Tibial nerve (tissue), 4 donors: ENCODE results near the gene OGFR. TPM values are rescaled to one million over a fixed set of nuclear protein-coding genes. Genes with fewer than 3 reads are reported as not detected.

Experiments used
- DNase-seq, 2 donors: peaks; one replicate each; pipeline ENCODE4 v3.0.0-alpha.2; 2019; ENCODE audit warnings: low spot score in 2 of 2
- H3K27ac ChIP-seq, 4 donors: fragments of 200-600 bp; sonication (generic) in 3 of 4; one replicate each; pipeline ENCODE4 v1.5.1; 2017 to 2019; ENCODE audit warnings: mild to moderate bottlenecking in 1 of 4
- H3K27me3 ChIP-seq, 2 donors: fragments of 200-600 bp; sonication (generic) in 1 of 2; one replicate each; pipeline versions ENCODE4 v1.5.1 to v1.6.0; 2017 to 2019
- H3K36me3 ChIP-seq, 3 donors: fragments of 200-600 bp; sonication (generic); one replicate each; pipeline ENCODE4 v1.5.1; 2018 to 2019
- H3K4me1 ChIP-seq, 4 donors: fragments of 200-600 bp; sonication (generic) in 3 of 4; one replicate each; pipeline ENCODE4 v1.5.1; 2017 to 2019
- H3K4me3 ChIP-seq, 4 donors: fragments of 200-600 bp; sonication (generic) in 3 of 4; one replicate each; pipeline ENCODE4 v1.5.1; 2017 to 2019; ENCODE audit warnings: mild to moderate bottlenecking in 1 of 4, moderate library complexity in 1 of 4
- H3K9me3 ChIP-seq, 4 donors: fragments of 200-600 bp; sonication (generic) in 3 of 4; one replicate each; pipeline ENCODE4 v1.5.1; 2017 to 2019
- CTCF ChIP-seq, 5 experiments: fragments of 200-600 bp in 3 of 5; fragments of 450-650 bp in 2 of 5; sonication (generic) in 3 of 5; IDR thresholded peaks; one replicate each; pipeline ENCODE4 v1.5.1; 2016 to 2019; ENCODE audit warnings: antibody characterized with exemption in 5 of 5, mild to moderate bottlenecking in 3 of 5, moderate library complexity in 2 of 5
- EP300 ChIP-seq, 2 donors: sonication (generic); formaldehyde crosslinking; IDR thresholded peaks; one replicate each; pipeline ENCODE4 v1.6.1; 2017; ENCODE audit warnings: antibody characterized with exemption in 2 of 2, mild to moderate bottlenecking in 1 of 2
- POLR2A ChIP-seq, 2 donors: fragments of 450-650 bp; IDR thresholded peaks; one replicate each; pipeline ENCODE4 v1.6.1; 2017; ENCODE audit warnings: antibody characterized with exemption in 2 of 2, mild to moderate bottlenecking in 2 of 2, moderate library complexity in 2 of 2
- WGBS, 2 donors: methylation state at CpG; one replicate each; pipeline ENCODE4 v1.1.5; 2018; 5-methylcytosine and 5-hydroxymethylcytosine counted together
- total RNA-seq, 4 donors: library from RNA; depleted of rRNA; stranded (reverse); fragments of >200 nt; gene quantifications; one replicate each; pipeline ENCODE4 v1.1.0, GENCODE V29; 2016

Gene OGFR
- total RNA-seq, 4 donors from 2014 or later = 67.1 to 108 (median 80.8) TPM

GRCh38 chr20:62772990-62773844, 31.4 kb upstream of the OGFR start:
- H3K27ac ChIP-seq = no peak overlapping the region
- 40 to 49% methylated on average over 19 of the region's 19 CpGs for WGBS, 2 donors
- H3K4me3 ChIP-seq = no peak overlapping the region
- DNase-seq = no peak
- peaks cover 0 to 30% of the 10 kb centered on the region in 2 donors for H3K27me3 ChIP-seq
- TF ChIP-seq EP300 (IDR thresholded peaks at IDR 0.05) = no peak
- no peak for TF ChIP-seq CTCF (IDR thresholded peaks at IDR 0.05)
- no peak for TF ChIP-seq POLR2A (IDR thresholded peaks at IDR 0.05)
- H3K4me1 ChIP-seq = peaks cover 0 to 12% (median 4%) of the 10 kb centered on the region in 4 donors
- no peaks in the 10 kb centered on the region for H3K9me3 ChIP-seq
- no peaks in the 10 kb centered on the region for H3K36me3 ChIP-seq

- TF ChIP-seq CTCF (IDR thresholded peaks at IDR 0.05) = no peak
- TF ChIP-seq POLR2A (IDR thresholded peaks at IDR 0.05) = no peak
- TF ChIP-seq EP300 (IDR thresholded peaks at IDR 0.05) = no peak
- Histone ChIP-seq H3K36me3 (no peaks in the 10 kb centered on the region), H3K27ac (no peak overlapping the region), H3K4me3 (no peak overlapping the region), H3K9me3 (no peaks in the 10 kb centered on the region), H3K27me3 (peaks cover 0 to 23% of the 10 kb centered on the region in 2 donors), H3K4me1 (peaks cover 0 to 12% (median 0%) of the 10 kb centered on the region in 4 donors)
- WGBS, 2 donors = 78 to 80% methylated on average over 29 of the region's 29 CpGs
- DNase-seq = no peak
These were observed 30.6 kb upstream of the OGFR start for GRCh38 chr20:62773845-62774714.

GRCh38 chr20:62774762-62775161, 29.9 kb upstream of the OGFR start:
- DNase-seq = no peak
- WGBS, 2 donors = 64 to 65% methylated on average over 8 of the region's 8 CpGs
- Histone ChIP-seq H3K36me3 (no peaks in the 10 kb centered on the region), H3K4me3 (no peak overlapping the region), H3K27me3 (peaks cover 0 to 22% of the 10 kb centered on the region in 2 donors), H3K27ac (no peak overlapping the region), H3K4me1 (peaks cover 0 to 12% (median 0%) of the 10 kb centered on the region in 4 donors), H3K9me3 (no peaks in the 10 kb centered on the region)
- TF ChIP-seq CTCF (IDR thresholded peaks at IDR 0.05) = no peak
- no peak for TF ChIP-seq POLR2A (IDR thresholded peaks at IDR 0.05)
- no peak for TF ChIP-seq EP300 (IDR thresholded peaks at IDR 0.05)

DNA sequence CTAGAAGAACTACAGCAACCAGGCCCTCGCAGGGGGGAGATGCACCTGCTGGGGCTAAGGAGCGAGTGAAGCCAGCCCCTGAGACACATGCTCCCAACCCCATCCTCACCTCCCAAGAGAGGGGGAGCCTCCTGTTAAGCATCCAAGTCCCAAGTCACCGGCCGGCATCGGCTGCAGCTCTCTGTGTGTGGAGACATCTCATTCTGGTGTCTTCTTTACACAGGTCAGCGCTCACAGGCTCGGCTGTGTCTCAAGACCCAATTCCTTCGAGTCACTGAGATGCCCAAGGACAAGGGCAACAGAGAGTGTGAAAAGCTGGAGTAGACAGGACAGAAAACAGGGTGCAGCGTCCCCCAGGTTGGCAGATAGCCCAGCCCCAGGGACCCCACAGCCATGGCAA, 29.4 kb upstream of the OGFR start:
- H3K36me3 ChIP-seq = no peaks in the 10 kb centered on the region
- no peak overlapping the region for H3K4me3 ChIP-seq
- no peak for TF ChIP-seq POLR2A (IDR thresholded peaks at IDR 0.05)
- TF ChIP-seq EP300 (IDR thresholded peaks at IDR 0.05) = no peak
- no peak for TF ChIP-seq CTCF (IDR thresholded peaks at IDR 0.05)
- H3K27ac ChIP-seq = no peak overlapping the region
- peaks cover 0 to 18% of the 10 kb centered on the region in 2 donors for H3K27me3 ChIP-seq
- no peaks in the 10 kb centered on the region for H3K9me3 ChIP-seq
- H3K4me1 ChIP-seq = peaks cover 0 to 12% (median 0%) of the 10 kb centered on the region in 4 donors
- 86 to 91% methylated on average over 9 of the region's 9 CpGs for WGBS, 2 donors
- no peak for DNase-seq
